Stimulated activated CD4-positive, alpha-beta T cell treated with anti-CD3 and anti-CD28 coated beads, Interleukin-1b, Interleukin-23, amount 100 ng/mL, for 1 hour (primary cell): ENCODE data around the gene SYT7.

Experiments used
- DNase-seq, 2 donors: peaks; one replicate each; pipeline ENCODE4 v3.0.0-alpha.2; 2020; ENCODE audit warnings: low read depth in 2 of 2

The SYT7 gene

GRCh38 chr11:61553373-61554171, 27.3 kb downstream of the SYT7 start:
- no peak for DNase-seq

GRCh38 chr11:61552108-61552635, 28.7 kb downstream of the SYT7 start:
- no peak for DNase-seq

DNA sequence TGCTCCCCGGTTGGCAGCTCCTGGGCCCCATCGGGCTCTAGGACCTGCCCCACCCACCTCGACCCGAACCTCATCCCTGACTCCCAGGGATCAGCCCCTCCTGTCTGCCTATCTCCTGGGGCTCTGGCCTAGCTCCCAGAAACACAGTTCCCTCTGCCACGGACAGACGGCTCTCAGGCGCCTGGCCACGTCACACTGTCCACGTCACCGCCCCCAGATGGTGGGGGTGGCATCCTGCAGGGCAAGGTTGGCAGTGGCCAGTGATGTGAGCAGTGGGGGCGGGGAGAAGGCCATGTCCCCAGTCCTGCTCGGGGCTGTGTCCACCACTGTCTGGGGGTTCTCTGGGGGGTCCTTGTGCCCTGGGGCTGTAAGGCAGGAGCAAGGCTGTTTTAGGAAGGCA, 29.2 kb downstream of the SYT7 start:
- DNase-seq: no peak

DNA sequence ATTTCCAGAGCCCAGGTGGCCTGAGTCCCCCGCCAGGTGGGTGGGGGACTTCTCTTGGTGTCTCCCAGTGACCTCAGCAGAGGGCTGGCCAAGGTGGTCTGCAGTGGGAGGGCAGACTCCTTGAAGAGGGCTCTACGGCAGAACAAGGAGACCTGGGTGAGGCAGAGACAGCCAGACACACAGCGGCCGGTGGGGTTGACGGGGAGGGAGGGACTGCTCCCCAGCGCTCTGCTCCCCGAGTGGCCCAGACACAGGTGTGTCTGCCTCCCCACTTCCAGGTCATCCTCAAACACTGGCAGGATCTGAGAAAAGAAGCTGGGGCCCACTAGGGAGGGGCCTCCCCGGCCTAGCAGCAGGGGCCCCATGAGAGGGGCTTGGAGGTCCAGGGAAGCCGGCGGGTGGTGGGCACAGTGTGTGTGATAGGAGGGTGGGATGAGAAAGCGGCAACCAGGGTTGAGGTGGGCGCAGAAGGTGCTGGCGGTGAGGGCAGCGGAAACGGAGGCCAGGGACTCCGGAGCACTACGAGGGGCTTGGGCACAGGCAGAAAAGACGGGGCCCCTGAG, 30.1 kb downstream of the SYT7 start:
- DNase-seq: no peak

DNA sequence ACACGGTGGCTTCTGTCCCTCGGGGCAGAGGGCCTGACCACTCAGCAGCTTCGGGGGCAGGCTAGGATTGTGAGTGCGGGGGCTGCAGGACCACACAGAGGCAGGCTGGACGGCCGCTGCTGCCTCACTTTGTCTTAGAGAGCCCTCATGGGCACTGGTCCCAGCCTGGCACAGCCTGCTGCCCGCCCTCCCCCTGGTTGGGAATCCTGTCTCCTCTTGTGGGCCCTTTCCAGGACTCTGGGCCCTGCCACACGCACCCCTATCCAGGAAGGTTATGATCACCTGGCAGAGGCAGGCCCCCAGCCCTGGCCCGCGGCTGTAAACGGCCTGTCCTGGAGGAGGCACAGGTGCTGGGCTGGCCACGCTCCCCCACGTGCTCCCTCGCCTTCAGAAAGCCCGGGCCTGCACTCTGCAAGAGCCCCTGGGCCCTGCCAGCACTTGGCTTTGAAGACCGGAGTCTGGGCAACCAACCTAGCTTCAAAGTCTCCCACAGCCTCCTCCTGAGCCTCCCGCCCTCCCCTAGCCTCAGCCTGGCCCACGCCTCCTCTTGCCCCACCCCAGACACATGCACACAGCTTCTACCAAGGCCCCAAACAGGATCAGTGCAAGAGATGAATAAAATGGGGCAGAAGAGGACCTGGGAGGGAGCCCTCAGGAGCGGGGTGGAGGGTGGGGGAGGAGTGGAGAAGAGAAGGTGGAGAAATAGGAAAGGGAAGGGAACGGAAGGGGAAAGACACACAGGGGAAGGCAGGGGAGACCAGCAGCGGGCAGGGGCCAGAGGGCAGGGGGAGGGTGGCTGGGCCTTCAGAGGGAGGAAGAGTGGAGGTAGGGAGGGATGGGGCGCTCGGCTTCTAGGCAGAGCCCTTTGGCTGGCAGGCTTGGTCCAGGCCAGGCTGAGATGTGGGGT, 31.0 kb downstream of the SYT7 start:
- DNase-seq: no peak

DNA sequence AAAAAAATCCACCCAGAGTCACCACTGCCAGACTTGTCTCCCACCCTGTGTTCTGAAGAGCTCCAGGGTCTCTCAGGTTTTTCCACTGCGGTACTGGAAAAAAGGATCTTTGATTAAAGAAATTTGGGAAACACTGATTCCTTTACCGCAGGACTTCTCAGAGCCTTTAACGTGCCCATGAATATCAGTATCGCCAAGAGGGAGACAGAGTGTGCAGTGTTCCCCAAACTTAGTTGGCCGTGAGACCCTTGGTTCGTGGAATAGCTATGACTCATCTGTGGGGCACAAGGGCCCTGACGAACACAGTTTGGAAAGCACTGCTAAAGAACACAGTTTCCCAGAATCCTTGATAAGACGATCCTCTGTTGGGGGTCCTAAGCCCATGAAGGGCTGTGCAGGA, 31.7 kb downstream of the SYT7 start:
- no peak for DNase-seq

DNA sequence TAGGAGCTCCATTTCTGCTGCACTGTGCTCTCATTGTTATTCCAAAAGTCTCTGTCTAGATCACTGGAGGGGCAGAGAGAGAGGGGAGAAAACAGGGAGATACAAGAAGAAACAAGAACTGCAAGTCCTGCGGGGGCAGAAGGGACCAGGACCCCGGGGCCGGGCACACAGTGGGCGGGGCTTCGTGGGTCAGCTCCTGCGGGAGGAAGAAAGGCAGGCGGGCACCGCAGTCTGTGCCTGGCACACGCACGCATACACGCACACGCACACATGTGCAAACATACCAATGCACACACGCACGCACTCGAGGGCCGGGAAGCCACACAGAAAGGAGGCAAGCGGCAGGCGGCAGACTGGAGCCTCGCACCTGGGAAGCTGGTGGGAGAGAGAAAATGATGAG, 33.6 kb downstream of the SYT7 start:
- DNase-seq: no peak

- no peak for DNase-seq
Observed at GRCh38 chr11:61546663-61547062, 34.2 kb downstream of the SYT7 start.

DNA sequence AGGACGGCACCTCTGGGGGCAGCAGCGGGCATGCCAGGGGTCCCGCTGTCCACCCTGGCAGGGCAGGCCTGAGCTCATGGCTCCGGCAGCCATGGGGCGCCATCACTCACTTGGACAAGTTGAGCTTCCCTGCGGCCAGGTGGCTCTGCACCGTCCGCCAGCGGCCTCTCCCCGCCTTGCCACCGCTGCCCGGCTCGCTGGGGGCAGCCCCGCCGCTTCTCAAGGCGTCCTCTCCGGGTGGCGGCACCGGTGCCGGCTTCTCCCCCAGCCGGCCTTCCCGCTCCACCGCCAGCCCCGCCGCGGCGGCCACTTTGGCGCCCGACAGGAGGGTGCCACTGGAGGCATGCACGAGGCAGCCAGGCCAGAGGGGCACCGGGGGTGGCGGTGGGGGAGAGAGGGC, 35.0 kb downstream of the SYT7 start:
- DNase-seq: no peak

- DNase-seq: no peak
Observed at GRCh38 chr11:61545341-61545740, 35.5 kb downstream of the SYT7 start.

DNA sequence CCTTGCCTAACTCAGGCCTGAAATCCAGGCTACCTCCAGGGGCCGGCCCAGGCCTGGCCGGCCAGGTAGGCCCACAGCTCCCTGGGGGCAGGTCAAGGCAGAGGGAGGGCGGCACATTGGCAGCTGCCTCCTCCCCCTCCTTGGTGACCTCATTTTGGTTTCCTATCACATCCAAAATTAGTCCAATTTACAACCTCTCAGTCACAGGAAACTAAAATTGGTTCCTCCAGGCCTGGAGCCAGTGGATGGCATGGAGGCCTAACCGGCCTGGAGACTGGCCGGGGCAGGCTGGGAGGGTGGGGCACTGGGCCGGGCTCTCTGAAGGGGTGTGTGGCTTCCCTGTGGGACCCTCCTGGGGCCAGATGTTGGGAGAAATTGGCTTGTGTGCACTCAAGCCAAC, 36.4 kb downstream of the SYT7 start:
- DNase-seq: no peak

GRCh38 chr11:61543606-61544306, 37.1 kb downstream of the SYT7 start:
- no peak for DNase-seq

GRCh38 chr11:61542705-61543104, 38.2 kb downstream of the SYT7 start:
- no peak for DNase-seq

- DNase-seq: no peak
Observed at GRCh38 chr11:61542024-61542461, 38.8 kb downstream of the SYT7 start.

DNA sequence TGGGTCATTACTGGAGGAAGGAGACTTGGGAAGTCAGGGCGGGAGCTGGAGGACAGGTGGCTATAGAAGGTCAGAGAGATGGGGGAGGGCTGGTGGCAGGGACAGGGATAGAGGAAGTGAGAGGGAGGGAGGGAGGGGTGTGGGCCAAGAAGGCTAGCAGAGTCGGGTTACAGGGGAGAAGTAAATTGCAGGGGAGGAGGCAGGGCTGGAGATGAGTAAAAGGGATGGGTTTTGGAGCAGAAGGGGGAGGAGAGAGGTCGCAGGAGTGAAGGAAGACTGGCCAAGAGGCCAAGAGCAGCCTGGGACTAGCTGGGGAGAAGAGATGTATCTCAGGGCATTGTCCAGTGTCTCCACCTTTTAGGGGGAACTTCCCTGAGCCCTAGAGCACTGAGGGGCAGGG, 39.3 kb downstream of the SYT7 start:
- no peak for DNase-seq

DNA sequence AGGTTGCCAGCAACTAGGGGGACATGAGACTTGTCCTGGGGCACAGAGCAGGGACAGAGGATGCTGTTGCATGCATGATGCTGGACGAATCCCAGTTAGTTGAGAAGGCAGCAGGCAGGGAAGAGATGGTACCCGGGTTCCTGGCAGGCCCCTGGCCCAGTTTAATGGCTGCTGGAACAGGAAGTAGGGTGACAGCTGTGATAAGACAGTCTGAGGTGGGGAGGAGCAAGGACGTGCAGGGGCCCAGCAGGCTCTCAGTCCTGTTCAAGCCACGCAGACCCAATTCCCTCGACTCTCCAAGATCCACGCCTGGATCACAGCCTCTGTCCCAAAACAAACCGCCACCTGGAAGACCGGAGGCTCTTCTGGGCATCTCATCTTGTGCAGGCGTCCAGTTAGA, 40.3 kb downstream of the SYT7 start:
- DNase-seq: no peak

DNA sequence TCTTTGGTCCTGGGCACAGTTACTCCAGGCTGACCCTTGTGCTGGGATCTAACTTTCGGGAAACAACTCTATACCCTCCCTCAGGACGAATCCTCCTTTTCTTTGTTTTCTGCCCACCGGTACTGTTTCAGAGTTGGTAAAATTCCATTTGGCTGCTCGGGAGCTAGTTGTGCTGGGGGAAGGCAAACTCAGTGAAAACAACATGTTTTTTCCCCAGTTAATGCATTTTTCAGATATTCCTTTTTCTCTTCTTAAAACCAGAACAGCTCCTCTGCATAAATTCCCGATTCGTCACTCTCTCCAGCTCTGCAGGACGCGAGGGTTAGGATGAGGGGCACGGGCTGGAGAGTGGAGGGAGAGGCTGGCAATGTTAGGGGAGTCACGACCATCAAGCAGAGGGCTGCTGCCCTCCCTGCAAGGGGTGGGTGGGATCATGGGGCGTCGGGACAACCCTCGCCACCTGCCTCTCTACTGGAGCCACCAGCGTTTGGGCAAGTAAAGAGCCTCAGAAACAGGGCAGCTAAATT, 41.0 kb downstream of the SYT7 start:
- DNase-seq: no peak

DNA sequence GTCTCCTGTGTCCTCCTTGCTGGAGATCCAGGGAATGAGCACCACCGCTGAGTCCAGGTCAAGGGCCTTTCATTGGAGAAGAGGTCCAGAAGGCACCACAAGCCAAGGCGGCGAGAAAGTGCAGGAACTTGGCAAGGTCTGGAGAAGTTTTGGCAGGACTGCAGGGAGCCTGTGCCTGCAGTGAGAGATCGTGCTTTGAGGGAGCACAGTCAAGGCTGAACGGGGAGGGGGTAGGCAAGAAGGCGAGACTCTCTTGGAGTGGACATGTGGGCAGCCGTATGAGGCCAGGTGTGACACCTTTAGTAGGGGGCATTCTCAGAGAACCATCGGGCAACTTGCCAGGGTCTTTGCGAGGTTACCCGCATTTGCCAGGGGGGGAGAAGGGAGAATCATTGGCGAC, 41.9 kb downstream of the SYT7 start:
- DNase-seq: no peak

- no peak for DNase-seq
Observed at GRCh38 chr11:61538636-61538961, 42.3 kb downstream of the SYT7 start.

DNA sequence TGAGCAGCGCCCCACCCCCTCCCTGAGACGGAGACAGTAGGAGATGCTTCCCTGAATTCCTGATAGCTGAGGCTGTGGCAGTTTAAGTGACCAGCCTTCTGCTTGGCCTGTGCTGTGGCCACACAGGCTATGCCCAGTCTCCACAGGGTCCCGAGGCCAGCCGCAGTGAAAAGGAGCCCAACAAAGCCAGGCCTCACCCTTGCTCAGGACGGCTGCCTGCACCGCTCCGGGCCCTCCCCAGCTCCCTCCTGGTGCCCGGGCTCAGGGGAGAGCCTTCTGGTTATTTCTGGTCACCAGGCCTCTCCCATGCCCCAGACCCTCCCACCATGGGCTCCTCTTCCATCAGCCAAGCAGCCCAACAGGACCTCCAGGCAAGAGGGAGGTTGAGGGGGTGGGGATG, 43.5 kb downstream of the SYT7 start:
- no peak for DNase-seq

DNA sequence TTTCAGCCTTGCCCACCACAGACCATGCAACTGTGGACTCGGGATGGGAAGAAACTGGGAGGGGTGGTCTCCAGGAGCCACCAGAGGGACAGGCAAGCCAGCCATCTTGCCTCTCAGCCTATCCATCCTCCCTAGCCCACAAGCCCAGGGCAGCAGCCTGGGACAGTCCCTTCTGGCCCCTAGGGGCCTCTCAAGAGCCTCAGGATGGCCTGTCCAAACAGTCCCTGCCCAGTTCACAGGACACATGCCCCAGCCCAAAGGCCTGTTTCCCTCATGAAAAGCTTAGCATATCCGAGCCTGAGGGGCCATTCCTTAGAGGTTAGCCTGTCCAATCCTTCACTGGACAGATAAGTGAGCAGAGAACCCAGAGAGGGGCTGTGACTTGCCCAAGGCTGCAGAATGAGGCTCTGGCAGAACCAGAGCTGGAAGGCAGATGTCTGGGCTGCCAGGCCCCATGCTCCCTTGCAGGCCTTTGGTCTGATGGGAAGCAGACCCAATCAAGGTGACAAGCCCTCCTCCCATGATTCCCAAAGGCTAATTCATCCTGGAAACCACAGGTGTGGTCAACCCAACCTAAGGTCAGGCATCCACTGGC, 44.1 kb downstream of the SYT7 start:
- no peak for DNase-seq
